HL-60/S4 (cell line): ENCODE measurements around the gene SYNDIG1.
"Not testable (repeated sequence)": the region's sequence is repeated elsewhere in the genome, so short reads cannot be mapped to it uniquely, and the experiment has no call there.

Experiments
- in situ Hi-C: fragments of 300-500 bp; cut with MboI; formaldehyde crosslinking; loops from 2 replicates; pipeline ENCODE4 v1.14.3; 2022; ENCODE audit warnings: low sequenced_read_pairs

Gene SYNDIG1

GRCh38 chr20:24605937-24606455 lies 136.6 kb downstream of the SYNDIG1 start:
- in situ Hi-C loops = no loop called here

GRCh38 chr20:24607402-24607801 lies 138.0 kb downstream of the SYNDIG1 start:
- in situ Hi-C loops = no loop called here

GRCh38 chr20:24608926-24609667 lies 139.7 kb downstream of the SYNDIG1 start:
- in situ Hi-C loops = no loop called here

GRCh38 chr20:24609757-24610156 lies 140.3 kb downstream of the SYNDIG1 start:
- in situ Hi-C loops = no loop called here

- in situ Hi-C loops = no loop called here
Measured at GRCh38 chr20:24610341-24611115, 141.1 kb downstream of the SYNDIG1 start.

GRCh38 chr20:24611360-24612140 lies 142.1 kb downstream of the SYNDIG1 start:
- in situ Hi-C loops = no loop called here

- in situ Hi-C loops = no loop called here
Measured at GRCh38 chr20:24612799-24613775, 143.7 kb downstream of the SYNDIG1 start.

- in situ Hi-C loops = no loop called here
Measured at GRCh38 chr20:24614341-24614740, 144.9 kb downstream of the SYNDIG1 start.

- in situ Hi-C loops = no loop called here
Measured at GRCh38 chr20:24615353-24615752, 145.9 kb downstream of the SYNDIG1 start.

GRCh38 chr20:24616258-24617079 lies 147.0 kb downstream of the SYNDIG1 start:
- in situ Hi-C loops = no loop called here

GRCh38 chr20:24617080-24617432 lies 147.6 kb downstream of the SYNDIG1 start:
- in situ Hi-C loops = no loop called here

GRCh38 chr20:24617757-24618450 lies 148.5 kb downstream of the SYNDIG1 start:
- in situ Hi-C loops = no loop called here

- in situ Hi-C loops = no loop called here
Measured at GRCh38 chr20:24618739-24619138, 149.3 kb downstream of the SYNDIG1 start.

GRCh38 chr20:24619212-24619611 lies 149.8 kb downstream of the SYNDIG1 start:
- in situ Hi-C loops = no loop called here

- in situ Hi-C loops = no loop called here
Measured at GRCh38 chr20:24620937-24621519, 151.6 kb downstream of the SYNDIG1 start.

- in situ Hi-C loops = no loop called here
Measured at GRCh38 chr20:24622856-24623255, 153.4 kb downstream of the SYNDIG1 start.

- in situ Hi-C loops = not testable (repeated sequence)
Measured at GRCh38 chr20:24626141-24626540, 156.7 kb downstream of the SYNDIG1 start.

- in situ Hi-C loops = no loop called here
Measured at GRCh38 chr20:24627291-24627690, 157.9 kb downstream of the SYNDIG1 start.
